ENCODE data around the gene SLC16A6. TPM values are rescaled to one million over a fixed set of nuclear protein-coding genes. Genes with fewer than 3 reads are reported as not detected.
"Not testable (repeated sequence)": the region's sequence is repeated elsewhere in the genome, so short reads cannot be mapped to it uniquely, and the experiment has no call there.

The SLC16A6 gene
- total RNA-seq, 1 donor from 2014 or later: under 0.01 TPM

- DNase-seq (ENCODE audit: low read depth) (no peak), FAIRE-seq (no peak)
- H3K4me3 ChIP-seq (ENCODE audit: low read depth, low read length): no peak overlapping the region
- TF ChIP-seq CTCF (IDR thresholded peaks at IDR 0.05; ENCODE audit: insufficient read depth, low read length, severe bottlenecking): no peak
- no peaks in the 10 kb centered on the region for H3K27me3 ChIP-seq (ENCODE audit: control insufficient read depth, insufficient read depth, low read length)
- no peaks in the 10 kb centered on the region for H3K36me3 ChIP-seq (ENCODE audit: control insufficient read depth, insufficient read depth, low read length)
Observed at GRCh38 chr17:68288375-68288774, 2.6 kb downstream of the SLC16A6 start.

- not testable (repeated sequence) for DNase-seq (ENCODE audit: low read depth); FAIRE-seq; H3K27me3 ChIP-seq (ENCODE audit: control insufficient read depth, insufficient read depth, low read length); H3K36me3 ChIP-seq (ENCODE audit: control insufficient read depth, insufficient read depth, low read length); H3K4me3 ChIP-seq (ENCODE audit: low read depth, low read length)
Observed at GRCh38 chr17:68281965-68282364, 9.0 kb downstream of the SLC16A6 start.

DNA sequence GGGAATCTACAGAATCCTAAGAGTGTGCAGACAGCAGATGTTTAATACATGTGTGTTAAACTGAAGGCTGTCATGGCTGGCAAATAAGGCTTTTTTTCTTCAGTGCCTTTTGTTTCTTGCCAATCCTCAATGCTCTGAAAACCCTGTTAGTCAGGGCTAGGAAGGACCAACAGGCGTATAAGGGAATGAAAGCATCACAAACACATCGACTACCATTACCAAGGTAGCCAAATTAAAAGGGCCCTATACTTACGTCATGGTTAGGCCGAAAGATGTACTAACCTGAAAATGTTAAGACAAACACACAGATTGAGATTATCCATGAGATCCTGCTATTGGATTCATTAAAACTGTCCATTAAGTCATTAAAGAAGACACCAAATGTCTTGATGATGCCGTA is 13.1 kb downstream of the SLC16A6 start:
- DNase-seq (ENCODE audit: low read depth) (no peak), FAIRE-seq (no peak)
- no peak for TF ChIP-seq CTCF (IDR thresholded peaks at IDR 0.05; ENCODE audit: insufficient read depth, low read length, severe bottlenecking)
- no peaks in the 10 kb centered on the region for H3K27me3 ChIP-seq (ENCODE audit: control insufficient read depth, insufficient read depth, low read length)
- no peaks in the 10 kb centered on the region for H3K36me3 ChIP-seq (ENCODE audit: control insufficient read depth, insufficient read depth, low read length)
- no peak overlapping the region for H3K4me3 ChIP-seq (ENCODE audit: low read depth, low read length)

- not testable (repeated sequence) for H3K36me3 ChIP-seq (ENCODE audit: control insufficient read depth, insufficient read depth, low read length); H3K27me3 ChIP-seq (ENCODE audit: control insufficient read depth, insufficient read depth, low read length); DNase-seq (ENCODE audit: low read depth); FAIRE-seq; H3K4me3 ChIP-seq (ENCODE audit: low read depth, low read length)
Observed at GRCh38 chr17:68276339-68276738, 14.6 kb downstream of the SLC16A6 start.

DNA sequence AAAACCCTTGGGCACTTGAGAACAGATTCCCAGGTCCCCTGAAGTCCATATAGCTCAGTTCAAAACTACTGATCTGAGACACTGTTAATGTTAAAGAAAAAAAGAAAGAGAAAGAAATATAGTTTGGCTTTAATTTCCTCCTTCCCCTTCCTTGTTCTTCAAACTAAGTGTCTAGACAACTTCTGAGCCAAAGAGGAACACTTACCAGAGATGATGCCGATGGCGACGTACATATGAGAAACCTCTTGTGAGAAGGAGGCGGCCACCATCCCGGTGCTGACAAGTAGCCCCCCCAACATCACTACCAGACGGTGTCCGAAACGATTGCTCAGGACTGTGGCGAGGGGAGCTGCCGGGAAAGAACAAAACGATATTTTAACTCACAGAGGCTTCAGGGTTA is 17.2 kb downstream of the SLC16A6 start:
- FAIRE-seq: no peak

DNA sequence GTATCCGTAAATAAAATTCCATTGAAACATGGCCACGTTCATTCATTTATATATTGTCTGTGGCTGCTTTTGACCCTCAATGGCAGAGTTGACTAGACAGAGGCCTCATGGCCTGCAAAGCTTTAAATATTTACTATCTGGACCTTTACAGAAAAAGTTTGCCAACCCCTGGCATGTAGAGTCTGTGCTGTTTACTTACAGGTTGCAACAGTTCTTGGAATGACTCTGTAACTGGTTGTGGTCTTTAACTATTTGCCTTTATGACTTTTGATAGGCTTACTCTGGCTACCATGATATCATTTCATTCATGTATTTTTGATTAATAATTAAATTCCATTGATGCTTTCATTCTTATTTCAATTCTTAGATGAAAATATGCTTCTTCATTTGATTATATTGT is 25.1 kb downstream of the SLC16A6 start:
- DNase-seq (ENCODE audit: low read depth); H3K4me3 ChIP-seq (ENCODE audit: low read depth, low read length); H3K36me3 ChIP-seq (ENCODE audit: control insufficient read depth, insufficient read depth, low read length); FAIRE-seq; H3K27me3 ChIP-seq (ENCODE audit: control insufficient read depth, insufficient read depth, low read length): not testable (repeated sequence)

More for the DNA sequence above, 17.2 kb downstream of the SLC16A6 start:
- Histone ChIP-seq H3K36me3 (ENCODE audit: control insufficient read depth, insufficient read depth, low read length) (no peaks in the 10 kb centered on the region), H3K27me3 (ENCODE audit: control insufficient read depth, insufficient read depth, low read length) (no peaks in the 10 kb centered on the region), H3K4me3 (ENCODE audit: low read depth, low read length) (no peak overlapping the region)
- TF ChIP-seq CTCF (IDR thresholded peaks at IDR 0.05; ENCODE audit: insufficient read depth, low read length, severe bottlenecking): no peak
- DNase-seq (ENCODE audit: low read depth): no peak

- H3K27me3 ChIP-seq (ENCODE audit: control insufficient read depth, insufficient read depth, low read length); H3K36me3 ChIP-seq (ENCODE audit: control insufficient read depth, insufficient read depth, low read length); FAIRE-seq; H3K4me3 ChIP-seq (ENCODE audit: low read depth, low read length): not testable (repeated sequence)
- peak; percentile 51 for TF ChIP-seq CTCF (IDR thresholded peaks at IDR 0.05; ENCODE audit: insufficient read depth, low read length, severe bottlenecking)
- peak; percentile 43 for DNase-seq (ENCODE audit: low read depth)
Observed at GRCh38 chr17:68263101-68263681, 27.7 kb downstream of the SLC16A6 start.

DNA sequence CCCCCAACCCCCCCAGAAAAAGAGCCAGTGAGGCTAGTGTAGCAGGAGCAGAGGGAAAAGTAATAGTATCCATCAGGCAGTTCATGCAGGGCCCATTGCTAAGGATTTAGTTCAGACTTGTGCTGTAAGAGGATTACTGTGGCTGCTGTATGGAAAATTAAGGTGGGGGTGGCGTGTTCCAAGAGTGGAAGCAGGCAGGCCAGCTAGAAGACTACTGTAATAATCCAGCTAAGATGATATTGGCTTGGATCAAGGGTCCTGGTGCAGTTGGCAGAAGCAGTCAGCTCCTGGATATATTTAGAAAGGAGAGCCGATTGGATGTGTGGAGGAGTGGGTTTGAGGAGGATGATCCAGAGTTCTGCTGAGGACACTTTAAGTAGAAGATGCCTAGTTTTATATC is 28.5 kb downstream of the SLC16A6 start:
- not testable (repeated sequence) for H3K27me3 ChIP-seq (ENCODE audit: control insufficient read depth, insufficient read depth, low read length); H3K36me3 ChIP-seq (ENCODE audit: control insufficient read depth, insufficient read depth, low read length); H3K4me3 ChIP-seq (ENCODE audit: low read depth, low read length); FAIRE-seq; DNase-seq (ENCODE audit: low read depth)
